Testis (tissue), 2 donors: ENCODE results near the gene VPS37C.

ENCODE experiments used
- CTCF ChIP-seq, 3 experiments: fragments of 450-650 bp in 2 of 3; fragments of 200-600 bp in 1 of 3; sonication (generic) in 1 of 3; IDR thresholded peaks; one replicate each; pipeline ENCODE4 v1.5.1; 2016 to 2019; ENCODE audit warnings: antibody characterized with exemption in 3 of 3, mild to moderate bottlenecking in 2 of 3, moderate library complexity in 1 of 3
- POLR2A ChIP-seq: fragments of 450-650 bp; IDR thresholded peaks from one replicate; pipeline ENCODE4 v1.6.1; 2017; ENCODE audit warnings: antibody characterized with exemption, mild to moderate bottlenecking, moderate library complexity

GRCh38 chr11:61155312-61155711 lies 5.9 kb downstream of the VPS37C start:
- TF ChIP-seq CTCF (IDR thresholded peaks at IDR 0.05), result no peak
- TF ChIP-seq POLR2A, result no peak
